ENCODE data around the gene SRGAP3.

SRGAP3 gene

GRCh38 chr3:9153904-9154619, 95.4 kb downstream of the SRGAP3 start:
- peaks cover 14% of the 10 kb centered on the region for H3K9me3 Mint-ChIP-seq
- H3K36me3 Mint-ChIP-seq (ENCODE audit: insufficient read depth) = no peaks in the 10 kb centered on the region
- H3K27me3 Mint-ChIP-seq = peaks cover 7% of the 10 kb centered on the region
- no peak for DNase-seq (ENCODE audit: low spot score in 2 of 2)
- no peaks in the 10 kb centered on the region for H3K4me1 Mint-ChIP-seq
- no peak overlapping the region for H3K4me3 Mint-ChIP-seq
- no peak overlapping the region for H3K27ac Mint-ChIP-seq (ENCODE audit: low read depth)
- no peak for ATAC-seq (replicated peaks; ENCODE audit: extremely low read depth, poor library complexity, severe bottlenecking)

- ATAC-seq (replicated peaks; ENCODE audit: extremely low read depth, poor library complexity, severe bottlenecking) (no peak), DNase-seq (ENCODE audit: low spot score in 2 of 2) (no peak)
- Mint-ChIP-seq H3K27ac (ENCODE audit: low read depth) (no peak overlapping the region), H3K4me1 (peaks cover 8% of the 10 kb centered on the region), H3K4me3 (no peak overlapping the region), H3K9me3 (peaks cover 14% of the 10 kb centered on the region), H3K27me3 (peaks cover 7% of the 10 kb centered on the region), H3K36me3 (ENCODE audit: insufficient read depth) (no peaks in the 10 kb centered on the region)
These were observed 98.2 kb downstream of the SRGAP3 start for GRCh38 chr3:9151240-9151639.

- Mint-ChIP-seq H3K36me3 (ENCODE audit: insufficient read depth) (no peaks in the 10 kb centered on the region), H3K4me3 (no peak overlapping the region), H3K27ac (ENCODE audit: low read depth) (no peak overlapping the region), H3K9me3 (peaks cover 14% of the 10 kb centered on the region), H3K4me1 (peaks cover 8% of the 10 kb centered on the region), H3K27me3 (peaks cover 7% of the 10 kb centered on the region)
- DNase-seq (ENCODE audit: low spot score in 2 of 2) (no peak), ATAC-seq (replicated peaks; ENCODE audit: extremely low read depth, poor library complexity, severe bottlenecking) (no peak)
These were observed 99.9 kb downstream of the SRGAP3 start for GRCh38 chr3:9149566-9149965.

- peaks cover 7% of the 10 kb centered on the region for H3K27me3 Mint-ChIP-seq
- H3K4me3 Mint-ChIP-seq = no peak overlapping the region
These were observed 101.6 kb downstream of the SRGAP3 start for GRCh38 chr3:9147896-9148266.

GRCh38 chr3:9147215-9147895, 102.1 kb downstream of the SRGAP3 start:
- Mint-ChIP-seq H3K4me3 (no peak overlapping the region), H3K27me3 (peaks cover 7% of the 10 kb centered on the region), H3K4me1 (peaks cover 8% of the 10 kb centered on the region), H3K36me3 (ENCODE audit: insufficient read depth) (no peaks in the 10 kb centered on the region), H3K27ac (ENCODE audit: low read depth) (no peak overlapping the region), H3K9me3 (peaks cover 14% of the 10 kb centered on the region)
- DNase-seq (ENCODE audit: low spot score in 2 of 2) (no peak), ATAC-seq (replicated peaks; ENCODE audit: extremely low read depth, poor library complexity, severe bottlenecking) (no peak)

More at GRCh38 chr3:9147896-9148266, 101.6 kb downstream of the SRGAP3 start:
- Mint-ChIP-seq H3K4me1 (peaks cover 8% of the 10 kb centered on the region), H3K36me3 (ENCODE audit: insufficient read depth) (no peaks in the 10 kb centered on the region), H3K27ac (ENCODE audit: low read depth) (no peak overlapping the region), H3K9me3 (peaks cover 14% of the 10 kb centered on the region)
- ATAC-seq (replicated peaks; ENCODE audit: extremely low read depth, poor library complexity, severe bottlenecking) (no peak), DNase-seq (ENCODE audit: low spot score in 2 of 2) (no peak)

GRCh38 chr3:9146367-9147071, 102.9 kb downstream of the SRGAP3 start:
- H3K27ac Mint-ChIP-seq (ENCODE audit: low read depth) = no peak overlapping the region
- peaks cover 14% of the 10 kb centered on the region for H3K9me3 Mint-ChIP-seq
- H3K27me3 Mint-ChIP-seq = peaks cover 7% of the 10 kb centered on the region
- H3K36me3 Mint-ChIP-seq (ENCODE audit: insufficient read depth) = no peaks in the 10 kb centered on the region
- ATAC-seq (replicated peaks; ENCODE audit: extremely low read depth, poor library complexity, severe bottlenecking) = no peak
- peaks cover 8% of the 10 kb centered on the region for H3K4me1 Mint-ChIP-seq
- DNase-seq (ENCODE audit: low spot score in 2 of 2) = no peak
- no peak overlapping the region for H3K4me3 Mint-ChIP-seq

- DNase-seq (ENCODE audit: low spot score in 2 of 2) (no peak), ATAC-seq (replicated peaks; ENCODE audit: extremely low read depth, poor library complexity, severe bottlenecking) (no peak)
- Mint-ChIP-seq H3K9me3 (no peaks in the 10 kb centered on the region), H3K27me3 (peaks cover 11% of the 10 kb centered on the region), H3K4me1 (peaks cover 8% of the 10 kb centered on the region), H3K36me3 (ENCODE audit: insufficient read depth) (no peaks in the 10 kb centered on the region), H3K4me3 (no peak overlapping the region), H3K27ac (ENCODE audit: low read depth) (no peak overlapping the region)
These were observed 106.3 kb downstream of the SRGAP3 start for GRCh38 chr3:9143184-9143583.

GRCh38 chr3:9142362-9142761, 107.1 kb downstream of the SRGAP3 start:
- Mint-ChIP-seq H3K36me3 (ENCODE audit: insufficient read depth) (no peaks in the 10 kb centered on the region), H3K27me3 (peaks cover 18% of the 10 kb centered on the region), H3K4me1 (peaks cover 8% of the 10 kb centered on the region), H3K4me3 (no peak overlapping the region), H3K9me3 (no peaks in the 10 kb centered on the region), H3K27ac (ENCODE audit: low read depth) (no peak overlapping the region)
- DNase-seq (ENCODE audit: low spot score in 2 of 2) (no peak), ATAC-seq (replicated peaks; ENCODE audit: extremely low read depth, poor library complexity, severe bottlenecking) (no peak)

- Mint-ChIP-seq H3K9me3 (no peaks in the 10 kb centered on the region), H3K27me3 (peaks cover 23% of the 10 kb centered on the region), H3K4me3 (no peak overlapping the region), H3K27ac (ENCODE audit: low read depth) (no peak overlapping the region), H3K4me1 (peaks cover 6% of the 10 kb centered on the region), H3K36me3 (ENCODE audit: insufficient read depth) (no peaks in the 10 kb centered on the region)
- DNase-seq (ENCODE audit: low spot score in 2 of 2) (no peak), ATAC-seq (replicated peaks; ENCODE audit: extremely low read depth, poor library complexity, severe bottlenecking) (no peak)
These were observed 107.5 kb downstream of the SRGAP3 start for GRCh38 chr3:9141928-9142289.

- Mint-ChIP-seq H3K27ac (ENCODE audit: low read depth) (no peak overlapping the region), H3K4me3 (no peak overlapping the region), H3K4me1 (no peaks in the 10 kb centered on the region), H3K27me3 (peaks cover 30% of the 10 kb centered on the region), H3K9me3 (no peaks in the 10 kb centered on the region), H3K36me3 (ENCODE audit: insufficient read depth) (no peaks in the 10 kb centered on the region)
- DNase-seq (ENCODE audit: low spot score in 2 of 2) = no peak
- ATAC-seq (replicated peaks; ENCODE audit: extremely low read depth, poor library complexity, severe bottlenecking) = no peak
These were observed 110.1 kb downstream of the SRGAP3 start for GRCh38 chr3:9139366-9139765.

GRCh38 chr3:9137676-9138075, 111.8 kb downstream of the SRGAP3 start:
- Mint-ChIP-seq H3K4me1 (no peaks in the 10 kb centered on the region), H3K36me3 (ENCODE audit: insufficient read depth) (no peaks in the 10 kb centered on the region), H3K27ac (ENCODE audit: low read depth) (no peak overlapping the region), H3K4me3 (no peak overlapping the region), H3K27me3 (peaks cover 30% of the 10 kb centered on the region), H3K9me3 (no peaks in the 10 kb centered on the region)
- DNase-seq (ENCODE audit: low spot score in 2 of 2) (no peak), ATAC-seq (replicated peaks; ENCODE audit: extremely low read depth, poor library complexity, severe bottlenecking) (no peak)

GRCh38 chr3:9136746-9137465, 112.5 kb downstream of the SRGAP3 start:
- no peaks in the 10 kb centered on the region for H3K4me1 Mint-ChIP-seq
- H3K36me3 Mint-ChIP-seq (ENCODE audit: insufficient read depth) = no peaks in the 10 kb centered on the region
- peaks cover 30% of the 10 kb centered on the region for H3K27me3 Mint-ChIP-seq
- no peak for ATAC-seq (replicated peaks; ENCODE audit: extremely low read depth, poor library complexity, severe bottlenecking)
- H3K9me3 Mint-ChIP-seq = no peaks in the 10 kb centered on the region
- DNase-seq (ENCODE audit: low spot score in 2 of 2) = no peak
- H3K27ac Mint-ChIP-seq (ENCODE audit: low read depth) = no peak overlapping the region
- H3K4me3 Mint-ChIP-seq = no peak overlapping the region

All from central memory CD8-positive, alpha-beta T cell (primary cell).